HG03095 (cell line): ENCODE results near the gene MAML1.
"Not testable (repeated sequence)": the region's sequence is repeated elsewhere in the genome, so short reads cannot be mapped to it uniquely, and the experiment has no call there.

ENCODE experiments used
- ATAC-seq: cut with Tn5 transposase; IDR thresholded peaks from one replicate; pipeline ENCODE4 v1.9.1; 2021; ENCODE audit warnings: moderate library complexity; ENCODE audit not compliant: unreplicated experiment

Gene MAML1

GRCh38 chr5:179732412-179732917 lies at the start of gene MAML1:
TSS of gene MAML1 (plus strand) at chr5:179732822. CDS start at chr5:179733113, 291 bp downstream.
- ATAC-seq: peak; percentile 93

DNA sequence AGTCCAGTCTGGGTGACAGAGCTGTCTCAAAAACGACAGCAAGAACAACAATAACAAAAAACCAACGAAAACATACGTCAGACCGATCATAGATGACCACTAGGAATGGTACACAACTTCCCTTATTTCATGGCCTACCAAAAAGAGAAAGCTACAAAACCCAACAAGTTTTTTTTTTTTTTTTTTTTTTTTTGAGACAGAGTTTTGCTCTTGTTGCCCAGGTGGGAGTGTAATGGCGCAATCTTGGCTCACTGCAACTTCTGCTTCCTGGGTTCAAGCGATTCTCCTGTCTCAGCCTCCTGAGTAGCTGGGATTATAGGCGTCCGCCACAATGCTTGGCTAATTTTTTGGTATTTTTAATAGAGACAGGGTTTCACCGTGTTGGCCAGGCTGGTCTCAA lies 43.4 kb upstream of the MAML1 start:
- not testable (repeated sequence) for ATAC-seq

DNA sequence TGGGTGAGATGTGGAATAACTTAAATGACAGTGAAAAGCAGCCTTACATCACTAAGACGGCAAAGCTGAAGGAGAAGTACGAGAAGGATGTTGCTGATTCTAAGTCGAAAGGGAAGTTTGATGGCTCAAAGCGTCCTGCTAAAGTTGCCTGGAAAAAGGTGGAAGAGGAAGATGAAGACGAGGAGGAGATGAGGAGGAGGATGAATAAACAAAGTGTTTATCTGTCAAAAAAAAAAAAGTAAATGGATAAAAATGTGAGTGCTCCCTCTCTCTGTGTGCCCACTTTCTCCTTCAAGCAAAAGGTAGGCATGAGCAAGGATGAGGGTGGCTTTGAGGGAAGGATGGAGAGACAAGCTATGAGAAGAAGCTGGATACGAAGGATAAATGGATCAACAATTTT lies 38.1 kb upstream of the MAML1 start:
- no peak for ATAC-seq

- no peak for ATAC-seq
Observed at GRCh38 chr5:179696603-179697002, 36.0 kb upstream of the MAML1 start.

DNA sequence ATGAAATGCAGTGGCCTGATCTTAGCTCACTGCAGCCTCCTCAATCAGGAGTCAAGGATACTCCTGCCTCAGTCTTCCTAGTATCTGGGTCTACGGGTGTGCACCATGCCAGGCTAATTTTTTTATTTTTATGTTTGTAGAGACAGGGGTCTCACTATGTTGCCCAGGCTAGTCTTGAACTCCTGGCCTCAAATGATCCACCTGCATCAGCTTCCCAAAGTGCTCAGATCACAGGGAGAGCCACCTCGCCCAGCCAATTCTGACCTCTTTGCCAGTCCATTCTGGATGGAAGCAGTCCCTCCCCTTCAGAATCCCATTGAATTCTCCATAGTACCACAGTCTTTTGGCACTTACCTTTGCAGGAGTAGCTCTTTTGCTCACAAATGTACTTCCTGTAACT lies 35.5 kb upstream of the MAML1 start:
- ATAC-seq: no peak

DNA sequence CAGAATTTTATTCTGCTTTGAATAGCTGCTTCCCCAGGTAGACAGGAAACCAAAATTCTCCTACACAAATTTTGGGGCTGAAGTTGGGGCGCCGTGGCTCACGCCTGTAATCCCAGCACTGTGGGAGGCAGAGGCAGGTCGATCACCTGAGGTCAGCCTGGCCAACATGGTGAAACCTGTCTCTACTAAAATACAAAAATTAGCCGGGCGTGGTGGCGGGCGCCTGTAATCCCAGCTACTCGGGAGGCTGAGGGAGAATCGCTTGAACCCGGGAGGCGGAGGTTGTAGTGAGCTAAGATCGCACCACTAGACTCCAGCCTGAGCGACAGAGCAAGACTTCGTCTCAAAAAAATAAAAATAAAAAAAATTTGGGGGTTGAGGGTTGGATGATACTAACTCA lies 35.1 kb upstream of the MAML1 start:
- ATAC-seq: not testable (repeated sequence)

GRCh38 chr5:179697993-179698934 lies 34.4 kb upstream of the MAML1 start:
- ATAC-seq: peak; percentile 85

DNA sequence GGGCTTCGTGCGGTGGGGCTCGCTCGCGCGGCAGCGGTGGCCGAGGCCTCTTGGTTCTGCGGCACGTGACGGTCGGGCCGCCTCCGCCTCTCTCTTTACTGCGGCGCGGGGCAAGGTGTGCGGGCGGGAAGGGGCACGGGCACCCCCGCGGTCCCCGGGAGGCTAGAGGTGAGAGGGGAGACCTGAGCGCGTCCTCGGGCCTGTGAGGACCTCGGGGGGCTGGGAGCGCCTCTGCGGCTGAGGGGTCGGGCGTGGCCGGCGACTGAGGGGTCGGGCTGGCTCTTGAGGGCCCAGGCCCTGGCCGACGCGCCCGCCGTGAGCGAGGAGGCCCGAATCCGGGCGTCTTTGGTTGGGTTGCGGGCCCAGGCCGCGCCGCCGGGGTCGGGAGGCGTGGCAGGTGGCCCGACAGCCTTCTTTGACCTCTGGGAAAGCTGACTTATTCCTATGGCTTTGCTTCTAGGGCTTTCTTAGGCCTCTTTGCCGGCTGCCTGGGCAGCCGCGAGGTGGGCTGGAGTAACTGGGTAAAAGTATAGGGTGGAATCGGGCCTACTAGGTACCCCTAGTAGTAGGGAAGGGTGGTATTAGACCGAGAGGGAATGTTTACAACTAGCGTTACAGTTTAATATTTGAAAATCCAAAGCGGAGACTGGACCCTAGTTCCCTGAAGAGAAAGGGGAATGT lies 33.5 kb upstream of the MAML1 start, which contains the start of gene CANX:
Gene CANX, plus strand, starts transcription at position 33 of the 681 bp plus-strand sequence. CDS start 6,715 bp downstream, outside the sequence.
- peak; percentile 2 for ATAC-seq

GRCh38 chr5:179699616-179700237 lies 32.9 kb upstream of the MAML1 start:
- no peak for ATAC-seq

DNA sequence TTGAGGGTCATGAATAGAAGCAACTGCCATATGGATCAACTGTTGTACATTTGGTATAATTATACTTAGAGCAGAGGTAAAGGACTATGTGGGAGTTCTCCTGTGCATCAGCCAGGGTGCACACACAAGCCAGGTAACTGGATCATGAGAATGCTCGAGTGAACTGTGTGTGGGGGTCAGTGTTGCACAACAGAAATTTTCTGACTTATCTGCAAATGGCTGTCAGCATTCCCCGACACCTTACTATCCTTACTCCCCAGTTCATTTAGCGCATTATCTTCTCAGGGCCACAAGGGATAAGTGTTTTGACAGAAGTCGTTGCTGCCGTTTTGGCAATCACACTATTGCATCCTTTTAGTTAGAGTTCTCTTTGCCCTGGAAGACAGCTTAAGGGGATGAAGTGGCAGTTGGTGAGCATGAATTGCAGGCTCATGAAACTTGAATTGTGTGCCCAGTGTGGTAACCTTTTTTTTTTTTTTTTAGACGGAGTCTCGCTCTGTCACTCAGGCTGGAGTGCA lies 32.2 kb upstream of the MAML1 start:
- no peak for ATAC-seq

DNA sequence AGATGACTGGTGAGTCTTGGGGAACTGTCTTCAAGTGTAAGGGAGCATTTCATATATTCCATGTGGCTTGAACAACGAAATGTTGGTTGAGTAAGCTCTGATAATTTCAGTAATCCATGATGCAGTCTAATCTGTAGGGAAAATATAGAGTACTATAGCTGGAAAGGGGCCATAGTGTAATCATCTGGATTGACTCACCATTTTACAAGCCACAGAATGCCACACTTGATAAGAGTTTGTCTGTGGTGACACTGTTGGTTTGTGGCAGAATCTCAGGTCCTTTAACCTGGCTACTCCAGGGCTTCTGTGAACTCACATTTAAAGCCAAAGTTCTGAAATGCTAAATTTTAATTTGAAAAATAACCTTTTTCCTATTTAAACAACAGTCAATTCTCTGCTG lies 16.3 kb upstream of the MAML1 start:
- ATAC-seq: no peak

- ATAC-seq: no peak
Observed at GRCh38 chr5:179720222-179720621, 12.4 kb upstream of the MAML1 start.

DNA sequence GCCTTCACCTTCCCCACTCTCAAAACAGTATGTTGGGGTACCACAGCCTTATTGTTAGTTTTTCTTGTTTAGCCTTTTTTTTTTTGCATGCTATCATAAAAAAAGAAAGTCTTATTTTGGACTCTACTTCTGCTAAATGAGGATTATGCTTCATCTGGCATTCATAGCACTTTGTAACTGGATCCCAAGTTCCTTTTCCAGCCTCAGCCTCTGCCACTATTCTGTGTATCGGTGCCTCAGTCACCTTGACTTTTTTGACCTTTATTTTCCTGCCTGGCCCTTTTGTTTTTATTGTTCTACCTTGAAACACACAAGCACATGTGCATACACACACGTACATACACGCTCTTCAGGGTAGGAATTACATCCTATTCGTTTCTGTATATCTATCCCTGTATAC lies 8.5 kb upstream of the MAML1 start:
- no peak for ATAC-seq

DNA sequence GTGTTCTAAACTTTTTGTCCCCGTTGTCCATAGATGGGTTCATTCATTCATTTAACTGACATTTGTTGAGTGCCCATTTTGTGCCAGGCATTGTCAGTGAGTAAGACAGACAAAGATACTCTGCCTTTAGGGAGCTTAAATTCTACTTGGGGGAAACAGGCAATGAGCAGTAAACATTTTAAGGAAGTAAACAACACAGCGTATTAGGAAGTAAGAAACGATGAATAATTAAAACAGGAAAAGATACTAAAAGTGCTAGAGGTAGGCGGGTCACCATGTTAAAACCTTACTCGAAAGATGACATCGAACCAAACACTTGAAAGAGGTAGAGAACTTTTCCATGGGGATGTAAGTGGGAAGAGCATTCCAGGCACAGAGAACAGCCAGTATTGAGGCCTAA lies 5.5 kb upstream of the MAML1 start:
- no peak for ATAC-seq

- ATAC-seq: no peak
Observed at GRCh38 chr5:179729303-179729702, 3.3 kb upstream of the MAML1 start.

GRCh38 chr5:179729727-179730126 lies 2.9 kb upstream of the MAML1 start:
- ATAC-seq: no peak

- ATAC-seq: no peak
Observed at GRCh38 chr5:179730356-179730755, 2.3 kb upstream of the MAML1 start.

DNA sequence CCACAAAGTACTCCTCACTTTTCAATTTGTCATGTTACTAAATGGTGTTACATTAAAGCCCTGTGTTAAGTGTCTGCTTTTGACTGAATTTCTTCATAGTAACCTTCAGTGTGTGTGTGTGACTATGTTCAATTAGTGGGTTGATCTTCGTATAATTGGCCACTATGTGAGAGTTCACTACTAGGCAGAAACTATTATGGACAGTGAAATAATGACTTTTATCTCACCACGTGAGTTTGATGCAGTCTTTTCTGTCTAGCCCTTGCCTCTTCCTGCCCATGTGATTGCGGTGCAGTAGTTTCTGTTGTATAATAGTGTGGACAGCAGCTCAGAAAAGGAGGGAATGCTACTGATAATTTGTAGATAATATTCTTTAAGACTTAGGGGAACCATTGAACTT lies 1.8 kb upstream of the MAML1 start:
- ATAC-seq: no peak

DNA sequence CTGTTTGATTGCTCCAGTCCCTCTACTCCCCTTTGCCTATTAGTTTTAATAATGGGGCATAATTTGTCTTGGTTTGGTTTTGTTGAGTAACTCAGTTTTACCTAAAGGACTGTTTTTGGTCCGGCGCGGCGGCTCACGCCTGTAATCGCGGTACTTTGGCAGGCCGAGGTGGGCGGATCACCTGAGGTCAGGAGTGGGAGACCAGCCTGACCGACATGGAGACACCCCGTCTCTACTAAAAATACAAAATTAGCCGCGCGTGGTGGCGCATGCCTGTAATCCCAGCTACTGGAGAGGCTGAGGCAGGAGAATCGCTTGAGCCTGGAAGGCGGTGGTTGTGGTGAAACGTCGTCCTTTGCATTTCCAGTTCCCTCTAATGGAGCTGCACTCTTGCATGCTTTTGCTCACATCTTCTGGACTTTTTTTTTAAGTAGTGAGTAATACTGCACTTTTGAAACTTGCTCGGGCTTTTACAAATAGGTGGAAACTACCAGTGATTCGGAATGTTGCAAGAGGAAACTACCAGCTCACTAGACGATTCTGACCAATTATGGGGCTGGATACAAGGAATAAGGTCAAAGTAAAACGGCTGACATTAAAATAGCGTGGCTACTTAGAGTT lies 721 bp upstream of the MAML1 start:
- peak; percentile 10 for ATAC-seq

DNA sequence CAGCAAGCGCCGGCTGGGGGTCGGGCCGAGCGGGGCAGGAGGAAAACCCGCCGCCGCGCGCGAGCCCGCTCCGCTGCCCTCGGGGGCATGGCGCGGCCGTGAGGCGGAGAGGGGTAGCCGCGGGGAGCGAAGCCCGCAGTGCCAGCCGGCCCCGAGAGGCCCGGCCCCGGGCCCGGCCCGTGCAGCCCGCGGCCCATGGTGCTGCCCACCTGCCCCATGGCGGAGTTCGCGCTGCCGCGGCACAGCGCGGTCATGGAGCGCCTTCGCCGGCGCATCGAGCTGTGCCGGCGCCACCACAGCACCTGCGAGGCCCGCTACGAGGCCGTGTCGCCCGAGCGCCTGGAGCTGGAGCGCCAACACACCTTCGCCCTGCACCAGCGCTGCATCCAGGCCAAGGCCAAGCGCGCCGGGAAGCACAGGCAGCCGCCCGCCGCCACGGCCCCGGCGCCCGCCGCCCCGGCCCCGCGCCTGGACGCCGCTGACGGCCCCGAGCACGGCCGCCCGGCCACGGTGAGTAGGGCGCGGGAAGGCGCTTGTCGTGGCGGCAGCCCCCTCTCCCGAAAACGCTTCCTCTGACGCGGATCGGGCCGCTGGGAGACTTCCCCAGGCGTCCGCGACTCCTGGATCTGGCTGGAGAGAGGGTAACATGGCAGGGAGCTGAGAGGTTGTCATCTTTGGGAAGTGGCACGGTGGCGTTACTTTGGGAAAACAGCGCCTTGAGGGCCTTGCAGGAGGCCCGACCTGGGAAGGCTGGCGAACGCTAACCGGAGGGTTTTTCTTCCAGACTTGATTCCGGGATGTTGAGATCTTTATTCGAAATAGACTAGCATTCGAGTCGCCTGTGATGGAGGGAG lies 523 bp downstream of the MAML1 start:
- peak; percentile 9 for ATAC-seq
